NCI-H2029 (cell line): Measurements from ENCODE around the gene OR2AE1.
"Not testable (repeated sequence)": the region's sequence is repeated elsewhere in the genome, so short reads cannot be mapped to it uniquely, and the experiment has no call there.

Experiments used
- DNase-seq: peaks from one replicate; lab custom pipeline; 2025; lab: John Stamatoyannopoulos, UW

Gene OR2AE1, protein sequence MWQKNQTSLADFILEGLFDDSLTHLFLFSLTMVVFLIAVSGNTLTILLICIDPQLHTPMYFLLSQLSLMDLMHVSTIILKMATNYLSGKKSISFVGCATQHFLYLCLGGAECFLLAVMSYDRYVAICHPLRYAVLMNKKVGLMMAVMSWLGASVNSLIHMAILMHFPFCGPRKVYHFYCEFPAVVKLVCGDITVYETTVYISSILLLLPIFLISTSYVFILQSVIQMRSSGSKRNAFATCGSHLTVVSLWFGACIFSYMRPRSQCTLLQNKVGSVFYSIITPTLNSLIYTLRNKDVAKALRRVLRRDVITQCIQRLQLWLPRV

GRCh38 chr7:99876933-99877332 is at the start of gene OR2AE1:
OR2AE1 (minus strand) TSS chr7:99877033; CDS start chr7:99877033, 0 bp downstream.
- DNase-seq, result no peak

DNA sequence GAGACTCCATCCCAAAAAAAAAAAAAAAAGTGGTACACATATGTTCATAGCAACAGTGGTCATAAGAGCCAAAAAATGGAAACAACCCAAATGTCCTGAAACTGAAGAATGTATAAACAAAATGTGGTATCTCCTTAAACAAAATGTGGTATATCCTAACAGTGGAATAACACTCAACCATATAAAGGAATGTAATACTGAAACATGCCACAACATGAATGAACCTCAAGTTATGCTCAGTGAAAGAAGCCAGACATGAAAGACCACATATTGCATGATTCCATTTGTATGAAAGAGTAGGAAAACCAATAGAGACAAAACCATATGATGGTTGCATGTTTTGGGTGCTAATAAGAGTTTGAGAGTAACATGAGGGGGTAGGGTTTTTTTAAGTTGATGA is 49.5 kb upstream of the OR2AE1 start:
- no peak for DNase-seq

- no peak for DNase-seq
Measured at GRCh38 chr7:99923200-99923599, 46.4 kb upstream of the OR2AE1 start.

DNA sequence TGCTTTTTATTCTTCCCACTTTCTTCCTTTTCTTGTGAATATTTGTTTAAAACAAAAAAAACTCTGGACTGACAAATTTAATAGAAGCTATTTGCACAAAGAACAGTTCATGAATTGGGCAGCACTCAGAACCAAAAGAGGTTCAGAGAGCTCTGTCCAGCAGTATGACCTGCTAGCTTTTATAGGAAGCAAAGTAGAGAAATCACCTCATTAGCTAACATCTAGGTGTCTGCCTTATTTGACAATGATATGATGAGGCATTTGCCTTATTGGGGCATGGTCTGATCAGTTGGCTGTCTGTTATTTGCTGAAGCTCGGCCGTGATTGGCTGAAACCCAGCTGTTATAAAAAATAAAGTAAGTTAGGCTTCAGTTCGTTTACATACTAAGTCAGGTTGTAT is 43.3 kb upstream of the OR2AE1 start:
- no peak for DNase-seq

- DNase-seq, result no peak
Measured at GRCh38 chr7:99919814-99920112, 42.9 kb upstream of the OR2AE1 start.

DNA sequence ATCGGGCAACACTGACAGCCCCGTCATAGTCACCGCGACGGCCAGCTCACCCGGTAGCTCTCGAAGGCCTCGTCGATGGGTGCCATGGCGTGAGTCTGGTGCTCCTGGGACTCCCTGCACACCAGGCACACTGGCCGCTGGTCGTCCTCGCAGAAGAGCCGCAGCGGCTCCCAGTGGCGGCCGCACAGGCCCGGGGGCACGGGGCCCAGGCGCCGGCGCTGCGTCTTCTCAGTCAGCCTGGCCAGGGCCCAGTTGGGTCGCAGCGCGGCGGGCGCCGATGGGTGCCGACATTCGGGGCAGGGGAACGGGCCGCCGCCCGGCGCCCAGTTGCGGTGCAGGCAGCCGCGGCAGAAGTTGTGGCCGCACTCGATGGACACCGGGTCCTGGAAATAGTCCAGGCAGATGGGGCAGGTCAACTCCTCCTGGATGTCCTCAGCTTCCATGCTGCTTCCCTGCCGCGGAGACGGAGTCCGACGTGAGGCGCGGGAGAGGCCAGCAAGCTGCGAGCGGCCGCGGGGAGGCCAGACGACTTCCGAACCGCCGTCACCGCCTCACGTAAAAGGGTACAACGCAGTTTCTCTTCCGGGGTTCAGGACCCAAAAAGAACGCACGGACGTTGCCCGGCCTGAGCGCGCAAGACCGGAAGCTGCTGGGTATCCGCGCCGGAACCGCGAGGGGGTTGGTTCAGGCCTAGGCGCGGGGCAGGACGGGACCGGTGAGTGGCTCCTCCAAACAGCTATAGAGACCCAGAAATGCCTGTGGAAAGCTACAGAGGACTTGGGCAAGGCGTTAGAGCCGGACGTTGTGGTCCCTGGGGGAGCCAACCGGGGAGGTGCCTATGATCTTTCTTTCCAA is 42.4 kb upstream of the OR2AE1 start, which contains the start of gene TRIM4:
Gene TRIM4 (minus strand): TSS at position 572 of the 855 bp plus-strand sequence. CDS start 129 bp downstream, at position 443.
- DNase-seq, result peak; percentile 73

- DNase-seq, result no peak
Measured at GRCh38 chr7:99910976-99911375, 34.1 kb upstream of the OR2AE1 start.

DNA sequence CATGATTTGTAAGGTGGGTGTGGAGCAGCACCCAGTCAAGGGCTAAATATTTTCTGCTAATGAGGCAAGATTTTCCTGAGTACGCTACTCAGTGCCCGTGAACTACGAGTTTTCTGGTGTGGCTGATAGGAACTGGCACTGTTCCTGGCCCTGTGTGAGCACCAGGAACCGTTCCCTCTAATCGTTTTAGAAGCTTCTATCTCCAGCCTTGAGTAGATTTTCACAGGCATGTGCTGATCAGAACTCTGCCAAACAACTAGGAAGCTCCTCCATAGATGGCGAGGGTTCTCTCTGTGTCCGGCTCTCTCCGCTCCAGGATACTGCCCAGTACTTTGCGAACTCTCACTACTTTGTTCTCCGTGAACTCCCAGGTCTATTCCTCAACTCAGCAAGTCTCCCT is 24.7 kb upstream of the OR2AE1 start:
- no peak for DNase-seq

DNA sequence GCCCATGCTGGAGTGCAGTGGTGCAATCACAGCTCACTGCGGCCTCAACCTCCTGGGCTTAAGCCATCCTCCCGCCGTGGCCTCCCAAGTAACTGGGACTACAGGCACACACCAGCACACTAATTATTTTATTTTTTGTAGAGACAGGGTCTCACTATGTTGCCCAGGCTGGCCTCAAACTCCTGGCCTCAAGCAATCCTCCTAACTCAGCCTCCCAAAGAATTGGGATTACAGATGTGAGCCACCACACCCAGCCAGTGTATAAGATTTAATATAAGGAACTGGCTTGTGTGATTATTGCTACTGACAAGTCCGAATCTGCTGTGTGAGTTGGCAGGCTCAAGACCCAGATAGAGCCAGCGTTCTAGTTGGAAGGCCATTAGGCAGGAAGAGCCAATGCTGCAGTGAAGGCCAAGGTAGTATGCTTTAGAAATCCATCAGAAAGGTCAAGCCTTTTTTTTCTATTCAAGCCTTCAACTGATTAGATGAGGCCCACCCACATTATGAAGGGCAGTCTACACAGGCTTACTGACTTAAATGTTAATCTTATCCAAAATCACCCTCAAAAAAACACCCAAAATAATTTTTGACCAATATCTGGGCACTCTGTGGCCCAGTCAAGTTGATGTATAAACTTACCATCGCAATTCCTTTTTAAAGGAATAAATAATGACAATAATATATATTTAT is 23.1 kb upstream of the OR2AE1 start:
- no peak for DNase-seq

DNA sequence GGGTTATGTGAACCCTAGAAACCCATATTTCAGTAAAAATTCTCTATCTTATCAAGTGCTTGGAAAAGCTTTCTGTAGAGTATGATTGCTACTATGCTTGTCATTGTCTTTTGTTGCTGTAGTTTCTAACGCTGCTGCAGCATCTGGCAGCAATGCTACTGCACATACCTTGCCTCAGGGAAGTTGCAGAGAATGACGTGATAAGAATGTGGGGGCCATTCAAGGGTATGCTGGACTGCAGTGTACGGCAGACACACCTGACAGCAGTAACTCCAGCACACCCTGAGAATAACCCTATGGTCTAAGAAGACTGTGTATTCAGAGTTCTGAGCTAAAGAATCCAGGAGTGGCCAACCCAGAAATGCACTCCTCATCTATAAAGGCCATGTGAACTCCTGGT is 22.0 kb upstream of the OR2AE1 start:
- DNase-seq, result no peak

- DNase-seq, result no peak
Measured at GRCh38 chr7:99898023-99898357, 21.2 kb upstream of the OR2AE1 start.

DNA sequence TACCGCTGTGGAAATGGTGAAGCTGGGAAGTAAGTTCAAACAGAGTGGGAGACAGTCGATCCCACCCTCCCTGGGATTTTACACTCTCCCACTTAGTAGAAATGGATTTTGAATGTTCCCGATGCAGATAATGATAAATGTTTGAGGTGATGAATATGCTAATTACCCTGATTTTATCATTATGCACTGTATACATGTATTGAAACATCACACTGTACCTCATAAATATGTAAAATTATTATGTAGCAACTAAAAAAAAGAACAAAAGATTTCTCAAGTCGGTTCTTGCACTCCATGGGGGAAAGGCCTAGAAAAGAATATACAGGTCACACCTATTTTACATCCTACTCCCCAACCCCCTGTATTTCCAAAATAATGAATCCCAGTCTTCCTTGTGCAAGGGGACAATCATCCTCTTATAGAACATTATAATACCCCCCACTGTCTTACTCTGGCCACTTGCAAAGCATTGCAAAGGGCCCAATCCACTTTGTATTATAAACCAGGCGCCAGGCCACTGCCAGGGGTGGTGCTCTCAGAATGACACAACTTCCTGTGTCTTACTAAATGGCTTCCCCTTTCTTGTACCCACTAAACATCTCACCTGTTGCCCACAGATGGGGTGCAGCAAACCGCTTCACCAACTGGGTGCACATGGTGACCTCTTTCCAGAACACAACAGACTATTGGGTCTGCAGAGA is 20.6 kb upstream of the OR2AE1 start:
- DNase-seq, result no peak

DNA sequence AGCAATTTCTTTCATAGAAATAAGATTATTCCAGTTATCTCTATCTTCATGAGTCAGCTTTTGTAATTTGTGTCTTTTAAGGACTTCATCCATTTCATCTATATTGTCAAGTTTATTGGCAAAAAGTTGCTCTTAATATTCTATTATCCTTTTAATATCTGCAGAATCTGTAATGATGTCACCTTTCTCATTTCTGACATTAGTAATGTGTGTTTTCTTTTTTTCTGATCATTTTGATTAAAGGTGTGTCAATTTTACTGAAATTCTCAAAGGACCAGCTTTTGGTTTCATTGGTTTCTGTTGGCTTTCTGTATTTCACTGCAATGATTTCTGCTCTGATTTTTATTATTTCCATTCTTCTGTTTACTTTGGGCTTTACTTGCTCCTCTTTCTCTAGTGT is 17.9 kb upstream of the OR2AE1 start:
- DNase-seq, result no peak

DNA sequence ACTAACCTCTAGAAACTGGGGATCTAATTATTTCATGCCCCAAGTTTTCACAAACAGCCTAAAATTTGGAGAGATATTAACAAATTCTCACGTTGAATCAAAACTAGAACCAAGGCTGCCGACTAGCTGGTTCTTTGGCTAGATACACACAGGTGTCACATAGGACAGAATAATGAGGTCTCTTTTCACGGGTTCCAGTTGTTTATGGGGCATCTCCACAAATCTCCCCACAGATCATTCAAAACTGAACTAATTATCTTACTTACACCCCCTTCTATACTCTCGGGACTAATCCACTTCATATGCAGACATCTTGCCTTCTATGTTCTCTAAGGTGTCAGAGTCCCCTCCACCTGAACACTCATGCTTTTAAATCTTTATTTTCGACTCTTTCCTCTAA is 16.4 kb upstream of the OR2AE1 start:
- DNase-seq, result no peak

DNA sequence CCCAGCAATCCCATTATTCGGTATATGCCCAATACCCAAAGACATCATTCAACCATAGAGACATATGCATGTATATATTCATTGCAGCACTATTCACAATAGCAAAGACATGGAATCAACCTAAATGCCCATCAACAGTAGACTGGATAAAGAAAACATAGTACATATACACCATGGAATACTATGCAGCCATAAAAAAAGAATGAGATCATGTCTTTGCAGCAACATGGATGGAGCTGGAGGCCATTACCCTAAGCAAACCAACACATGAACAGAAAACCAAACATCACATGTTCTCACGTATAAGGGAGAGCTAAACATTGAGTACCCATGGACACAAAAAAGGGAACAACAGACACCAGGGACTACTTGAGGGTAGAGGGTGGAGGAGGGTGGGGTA is 13.5 kb upstream of the OR2AE1 start:
- not testable (repeated sequence) for DNase-seq

DNA sequence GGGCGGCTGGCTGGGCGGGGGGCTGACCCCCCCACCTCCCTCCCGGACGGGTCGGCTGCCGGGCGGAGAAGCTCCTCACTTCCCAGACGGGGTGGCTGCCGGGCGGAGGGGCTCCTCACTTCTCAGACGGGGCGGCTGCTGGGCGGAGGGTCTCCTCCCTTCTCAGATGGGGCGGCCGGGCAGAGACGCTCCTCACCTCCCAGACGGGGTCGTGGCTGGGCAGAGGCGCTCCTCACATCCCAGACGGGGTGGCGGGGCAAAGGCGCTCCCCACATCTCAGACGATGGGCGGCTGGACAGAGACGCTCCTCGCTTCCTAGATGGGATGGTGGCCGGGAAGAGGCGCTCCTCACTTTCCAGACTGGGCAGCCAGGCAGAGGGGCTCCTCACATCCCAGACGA is 11.5 kb upstream of the OR2AE1 start:
- DNase-seq, result not testable (repeated sequence)

GRCh38 chr7:99881370-99881769 is 4.5 kb upstream of the OR2AE1 start:
- DNase-seq, result no peak

DNA sequence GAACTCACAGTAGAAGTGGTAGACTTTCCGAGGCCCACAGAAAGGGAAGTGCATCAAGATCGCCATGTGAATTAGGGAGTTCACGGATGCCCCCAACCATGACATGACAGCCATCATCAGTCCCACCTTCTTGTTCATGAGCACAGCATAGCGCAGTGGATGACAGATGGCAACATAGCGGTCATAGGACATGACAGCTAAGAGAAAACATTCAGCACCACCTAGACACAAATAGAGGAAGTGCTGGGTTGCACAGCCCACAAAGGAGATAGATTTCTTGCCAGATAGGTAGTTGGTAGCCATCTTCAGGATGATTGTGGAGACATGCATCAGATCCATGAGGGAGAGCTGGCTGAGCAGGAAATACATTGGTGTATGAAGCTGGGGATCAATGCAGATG is 342 bp downstream of the OR2AE1 start:
- DNase-seq, result no peak

DNA sequence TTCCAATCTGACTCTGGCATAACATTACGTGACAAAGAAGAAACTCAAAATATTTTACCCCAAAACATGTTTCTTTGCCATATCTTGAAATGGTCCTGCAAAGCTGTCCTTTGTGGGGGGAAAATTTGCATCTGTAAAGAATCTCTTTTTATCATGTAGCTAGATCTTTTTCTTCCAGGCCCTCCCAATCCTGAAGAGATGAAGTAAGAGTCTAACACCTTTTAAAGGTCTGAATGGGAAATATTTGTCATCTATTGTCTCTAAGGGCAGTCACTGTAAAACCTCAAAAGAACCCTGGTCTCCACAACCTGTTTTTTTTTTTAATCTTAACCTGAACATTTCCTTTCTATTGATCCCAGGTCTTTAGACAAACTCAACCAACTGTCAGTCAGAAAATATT is 8.6 kb downstream of the OR2AE1 start:
- DNase-seq, result no peak

DNA sequence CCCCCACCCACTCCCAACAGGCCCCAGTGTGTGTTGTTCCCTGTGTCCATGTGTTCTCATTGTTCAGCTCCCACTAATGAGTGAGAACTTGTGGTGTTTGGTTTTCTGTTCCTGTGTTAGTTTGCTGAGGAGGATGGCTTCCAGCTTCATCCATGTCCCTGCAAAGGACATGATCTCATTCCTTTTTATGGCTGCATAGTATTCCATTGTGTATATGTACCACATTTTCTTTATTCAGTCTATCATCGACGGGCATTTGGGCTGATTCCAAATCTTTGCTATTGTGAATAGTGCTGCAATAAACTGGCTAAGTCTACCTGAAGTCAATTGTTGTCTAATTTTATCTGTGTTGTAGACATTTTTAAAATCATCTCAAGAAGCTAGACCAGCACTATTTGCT is 9.4 kb downstream of the OR2AE1 start:
- not testable (repeated sequence) for DNase-seq

GRCh38 chr7:99863847-99864440 is 12.9 kb downstream of the OR2AE1 start:
- no peak for DNase-seq
